Measurements from ENCODE around the gene SPATA24.

The SPATA24 gene

DNA sequence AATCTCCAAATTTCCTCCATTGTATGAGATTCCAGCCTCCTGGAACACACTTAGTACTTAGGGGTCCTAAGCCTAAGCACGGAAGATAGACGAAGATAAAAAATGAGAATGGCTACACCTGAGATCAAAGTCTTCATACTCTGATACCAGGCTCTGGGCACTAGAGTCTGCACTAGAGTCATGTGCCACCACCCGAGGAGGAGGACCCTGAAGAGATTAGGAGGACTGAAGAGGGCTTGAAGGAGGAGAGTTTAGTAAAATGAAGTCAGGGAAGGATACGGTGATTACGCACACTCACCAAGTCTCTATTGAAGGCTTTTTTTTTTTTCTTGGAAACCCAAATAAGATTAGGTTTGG, 573 bp upstream of the SPATA24 start:
- H3K4me1 ChIP-seq (ENCODE audit: control insufficient read depth in 1 of 2, insufficient read depth in 1 of 2, low read depth in 1 of 2, low read length in 1 of 2) = peaks cover 14 to 16% of the 10 kb centered on the region in 2 experiments
- H3K27ac ChIP-seq = peak overlapping the region; percentile 92
- peak overlapping the region; percentile 70 to 91 for H3K4me3 ChIP-seq (ENCODE audit: low read depth in 1 of 2, low read length in 1 of 2)
- H3K36me3 ChIP-seq = no peaks in the 10 kb centered on the region
- TF ChIP-seq, protein P1, sequence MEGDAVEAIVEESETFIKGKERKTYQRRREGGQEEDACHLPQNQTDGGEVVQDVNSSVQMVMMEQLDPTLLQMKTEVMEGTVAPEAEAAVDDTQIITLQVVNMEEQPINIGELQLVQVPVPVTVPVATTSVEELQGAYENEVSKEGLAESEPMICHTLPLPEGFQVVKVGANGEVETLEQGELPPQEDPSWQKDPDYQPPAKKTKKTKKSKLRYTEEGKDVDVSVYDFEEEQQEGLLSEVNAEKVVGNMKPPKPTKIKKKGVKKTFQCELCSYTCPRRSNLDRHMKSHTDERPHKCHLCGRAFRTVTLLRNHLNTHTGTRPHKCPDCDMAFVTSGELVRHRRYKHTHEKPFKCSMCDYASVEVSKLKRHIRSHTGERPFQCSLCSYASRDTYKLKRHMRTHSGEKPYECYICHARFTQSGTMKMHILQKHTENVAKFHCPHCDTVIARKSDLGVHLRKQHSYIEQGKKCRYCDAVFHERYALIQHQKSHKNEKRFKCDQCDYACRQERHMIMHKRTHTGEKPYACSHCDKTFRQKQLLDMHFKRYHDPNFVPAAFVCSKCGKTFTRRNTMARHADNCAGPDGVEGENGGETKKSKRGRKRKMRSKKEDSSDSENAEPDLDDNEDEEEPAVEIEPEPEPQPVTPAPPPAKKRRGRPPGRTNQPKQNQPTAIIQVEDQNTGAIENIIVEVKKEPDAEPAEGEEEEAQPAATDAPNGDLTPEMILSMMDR (IDR thresholded peaks at IDR 0.05) = no peak
- no peaks in the 10 kb centered on the region for H3K9me3 ChIP-seq
- no peaks in the 10 kb centered on the region for H3K27me3 ChIP-seq

DNA sequence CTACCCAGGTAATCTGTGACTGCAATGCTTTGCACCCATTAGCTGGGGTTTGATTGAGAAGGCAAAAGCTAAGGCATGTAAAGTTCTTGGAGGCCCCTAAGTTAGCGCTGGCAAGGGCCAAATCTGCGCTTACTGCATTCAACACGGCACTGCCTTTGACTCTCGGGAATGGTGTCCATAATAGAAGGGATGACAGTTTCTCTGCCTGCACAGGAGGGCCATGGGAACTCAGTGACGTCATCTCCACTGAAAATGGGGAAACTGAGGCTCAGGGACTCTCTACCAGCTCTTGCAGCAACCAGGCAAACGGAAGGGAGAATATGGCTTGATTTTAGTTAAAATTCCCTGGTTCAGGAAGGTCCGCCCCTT, 487 bp downstream of the SPATA24 start:
- H3K4me1 ChIP-seq (ENCODE audit: control insufficient read depth in 1 of 2, insufficient read depth in 1 of 2, low read depth in 1 of 2, low read length in 1 of 2) = peaks cover 14 to 16% of the 10 kb centered on the region in 2 experiments
- no peaks in the 10 kb centered on the region for H3K36me3 ChIP-seq
- peak overlapping the region; percentile 70 to 91 for H3K4me3 ChIP-seq (ENCODE audit: low read depth in 1 of 2, low read length in 1 of 2)
- no peaks in the 10 kb centered on the region for H3K27me3 ChIP-seq
- H3K27ac ChIP-seq = peak overlapping the region; percentile 92
- H3K9me3 ChIP-seq = no peaks in the 10 kb centered on the region
- TF ChIP-seq, protein P1 (IDR thresholded peaks at IDR 0.05) = no peak

DNA sequence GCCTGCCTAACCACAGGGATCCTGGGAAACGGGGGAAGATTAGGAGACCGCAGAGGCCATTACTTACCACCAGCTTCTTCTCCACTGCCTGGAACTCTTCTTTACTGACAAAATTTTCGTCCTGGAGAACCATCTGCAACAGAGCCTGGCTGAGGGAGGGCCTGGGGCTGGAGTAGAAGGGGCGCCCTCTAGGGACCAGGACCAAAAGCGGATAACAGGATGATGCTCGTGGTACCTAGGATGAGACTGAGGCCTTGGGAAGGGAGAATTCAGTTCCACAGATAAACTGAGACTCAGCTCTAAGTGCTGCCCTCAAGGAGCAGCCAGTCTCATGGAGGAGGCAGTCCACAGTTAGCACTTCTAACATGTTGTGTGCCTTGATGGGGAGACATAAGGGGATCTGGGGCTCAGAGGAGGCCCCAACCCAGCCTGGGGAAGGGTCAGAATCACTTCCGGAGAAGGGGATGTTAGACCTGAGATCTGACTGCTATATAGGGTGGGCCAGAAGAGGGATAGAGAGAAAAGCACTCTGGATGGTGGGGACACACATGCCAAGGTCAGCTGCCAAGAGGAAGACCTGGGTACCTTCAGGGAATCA, 1.2 kb downstream of the SPATA24 start:
- Histone ChIP-seq H3K27ac (peak overlapping the region; percentile 92), H3K4me3 (ENCODE audit: low read depth in 1 of 2, low read length in 1 of 2) (no peak overlapping the region), H3K27me3 (no peaks in the 10 kb centered on the region), H3K36me3 (no peaks in the 10 kb centered on the region), H3K9me3 (no peaks in the 10 kb centered on the region), H3K4me1 (ENCODE audit: control insufficient read depth in 1 of 2, insufficient read depth in 1 of 2, low read depth in 1 of 2, low read length in 1 of 2) (peaks cover 14 to 16% of the 10 kb centered on the region in 2 experiments)
- TF ChIP-seq, protein P1 (IDR thresholded peaks at IDR 0.05) = peak; percentile 26

DNA sequence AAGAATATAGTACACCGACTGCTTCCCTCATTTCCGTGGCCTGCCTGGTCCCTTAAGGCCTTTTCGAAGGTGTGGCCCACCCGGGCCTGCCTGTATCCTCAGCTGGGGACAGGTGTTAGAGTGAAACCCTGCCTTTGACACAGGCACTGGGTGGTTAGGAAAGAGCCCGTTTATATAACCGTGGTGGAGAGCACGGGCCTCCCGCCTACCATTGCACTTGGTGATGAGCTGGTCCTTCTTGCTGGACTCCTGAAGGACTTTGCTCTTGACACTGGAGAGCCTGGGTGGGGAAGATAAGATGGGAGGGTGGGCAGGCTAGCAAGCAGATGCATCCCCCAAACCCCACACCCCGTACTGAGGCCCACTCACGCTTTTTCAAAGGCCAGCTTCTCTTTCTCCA, 2.3 kb downstream of the SPATA24 start:
- TF ChIP-seq, protein P1 (IDR thresholded peaks at IDR 0.05) = no peak
- Histone ChIP-seq H3K27ac (no peak overlapping the region), H3K9me3 (no peaks in the 10 kb centered on the region), H3K36me3 (no peaks in the 10 kb centered on the region), H3K4me3 (ENCODE audit: low read depth in 1 of 2, low read length in 1 of 2) (no peak overlapping the region), H3K4me1 (ENCODE audit: control insufficient read depth in 1 of 2, insufficient read depth in 1 of 2, low read depth in 1 of 2, low read length in 1 of 2) (peaks cover 14 to 16% of the 10 kb centered on the region in 2 experiments), H3K27me3 (no peaks in the 10 kb centered on the region)

DNA sequence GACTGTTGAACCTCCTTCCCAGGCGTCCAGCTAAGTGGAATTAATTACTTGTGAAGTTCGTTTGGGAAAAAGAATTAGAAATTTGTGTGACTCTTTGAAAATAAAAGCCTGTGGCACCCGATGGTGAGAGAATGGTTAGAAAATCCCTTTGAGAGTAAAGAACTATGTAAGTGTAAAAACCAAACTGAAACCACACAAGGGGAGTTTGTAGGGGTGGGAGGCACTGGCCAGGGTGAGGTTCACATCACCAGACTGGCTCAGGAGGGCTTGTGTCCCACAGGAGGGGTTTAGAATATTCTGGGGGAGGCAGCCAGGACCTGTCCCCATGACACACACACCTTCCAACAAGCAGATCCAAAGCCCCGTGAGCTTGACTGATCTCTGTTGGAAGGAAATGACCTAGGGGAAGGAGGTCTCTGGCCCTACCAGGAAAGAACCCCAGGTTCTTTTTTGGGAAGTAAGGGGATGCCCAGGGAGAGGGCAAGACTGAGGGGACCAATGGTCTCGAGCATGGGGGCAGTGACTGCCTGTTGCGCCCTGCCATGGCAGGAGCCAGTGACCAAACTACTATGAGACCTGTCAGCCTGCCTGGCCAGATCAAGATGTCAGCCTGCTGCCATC, 4.3 kb downstream of the SPATA24 start:
- Histone ChIP-seq H3K27ac (no peak overlapping the region), H3K4me1 (ENCODE audit: control insufficient read depth in 1 of 2, insufficient read depth in 1 of 2, low read depth in 1 of 2, low read length in 1 of 2) (peaks cover 13 to 17% of the 10 kb centered on the region in 2 experiments), H3K9me3 (no peaks in the 10 kb centered on the region), H3K4me3 (ENCODE audit: low read depth in 1 of 2, low read length in 1 of 2) (no peak overlapping the region), H3K36me3 (no peaks in the 10 kb centered on the region), H3K27me3 (peaks cover 14% of the 10 kb centered on the region)
- TF ChIP-seq, protein P1 (IDR thresholded peaks at IDR 0.05) = no peak

Data from neutrophil (primary cell).